ENCODE data around the gene B3GNT8. TPM values are rescaled to one million over a fixed set of nuclear protein-coding genes. Genes with fewer than 3 reads are reported as not detected.

Gene B3GNT8
- total and polyA plus RNA-seq, 2 of the 8 experiments (the other 6 are each of a cell fraction or from before 2014, with no cell fraction given), result 0.67 to 0.86 TPM

GRCh38 chr19:41476583-41476982 is 49.4 kb upstream of the B3GNT8 start:
- CTCF ChIA-PET (ENCODE audit: partially characterized antibody), result no interaction called here
- no peak overlapping the region for H2BK12ac ChIP-seq (ENCODE audit: low read depth, low read length)
- H2BK5ac ChIP-seq (ENCODE audit: low read depth, low read length), result no peak overlapping the region
- DNase-seq (ENCODE audit: low read depth in 1 of 2, low spot score in 2 of 2) (no peak), FAIRE-seq (no peak)
- no peaks in the 10 kb centered on the region for H3K23me2 ChIP-seq (ENCODE audit: low read depth, low read length)
- H2BK20ac ChIP-seq (ENCODE audit: low read length), result no peak overlapping the region
- H2AK5ac ChIP-seq (ENCODE audit: low read depth, low read length), result no peak overlapping the region
- H4K8ac ChIP-seq (ENCODE audit: extremely low read depth, insufficient read depth, low read length), result no peak overlapping the region
- H3K27ac ChIP-seq (ENCODE audit: low read depth, low read length), result no peak overlapping the region
- H3K9me3 ChIP-seq (ENCODE audit: insufficient read depth in 2 of 2, low read depth in 1 of 2, low read length in 1 of 2), result peaks cover 41 to 73% of the 10 kb centered on the region in 2 experiments
- H3K9ac ChIP-seq (replicated peaks in 1 of 4; ENCODE audit: extremely low read depth in 1 of 4, low read depth in 3 of 4, low read length in 3 of 4), result no peak overlapping the region
- H3K79me2 ChIP-seq (ENCODE audit: control insufficient read depth in 1 of 2, insufficient read depth in 2 of 2, low read length in 2 of 2), result no peaks in the 10 kb centered on the region
- no peak overlapping the region for H3K4me3 ChIP-seq (ENCODE audit: extremely low read depth in 1 of 4, insufficient read depth in 2 of 4, low read depth in 3 of 4, low read length in 4 of 4)
- no peak overlapping the region for H3K18ac ChIP-seq (ENCODE audit: extremely low read depth, low read length)
- no peaks in the 10 kb centered on the region for H3K79me1 ChIP-seq (ENCODE audit: low read depth, low read length)
- H3K14ac ChIP-seq (ENCODE audit: insufficient read length), result no peak overlapping the region
- no peak overlapping the region for H4K91ac ChIP-seq (replicated peaks; ENCODE audit: insufficient read length, low read length)
- no peak overlapping the region for H3K4ac ChIP-seq (replicated peaks; ENCODE audit: insufficient read length, low read depth, low read length)
- H4K5ac ChIP-seq (ENCODE audit: insufficient read length, low read depth, low read length), result no peak overlapping the region
- H3K27me3 ChIP-seq (replicated peaks in 1 of 4; ENCODE audit: control insufficient read depth in 3 of 4, extremely low read depth in 1 of 4, insufficient read depth in 3 of 4, low read length in 3 of 4), result no peaks in the 10 kb centered on the region
- H3K4me1 ChIP-seq (replicated peaks in 1 of 4; ENCODE audit: control insufficient read depth in 3 of 4, insufficient read depth in 4 of 4, low read length in 3 of 4), result no peaks in the 10 kb centered on the region
- no peaks in the 10 kb centered on the region for H4K20me1 ChIP-seq (replicated peaks in 1 of 2; ENCODE audit: control insufficient read depth in 1 of 2, insufficient read depth in 2 of 2, low read length in 2 of 2)
- no peak overlapping the region for H2AFZ ChIP-seq (ENCODE audit: low read length)
- H3K23ac ChIP-seq (ENCODE audit: insufficient read length), result no peak overlapping the region
- no peaks in the 10 kb centered on the region for H3K36me3 ChIP-seq (ENCODE audit: control insufficient read depth in 2 of 4, insufficient read depth in 4 of 4, low read length in 3 of 4)
- POLR2A ChIA-PET (ENCODE audit: partially characterized antibody), result no interaction called here
- no peak overlapping the region for H2BK15ac ChIP-seq (ENCODE audit: low read length)
- no peak overlapping the region for H3K4me2 ChIP-seq (ENCODE audit: insufficient read depth in 1 of 2, low read depth in 2 of 2, low read length in 2 of 2)
- H2BK120ac ChIP-seq (replicated peaks; ENCODE audit: low read depth, low read length), result no peak overlapping the region
- H3K56ac ChIP-seq (replicated peaks; ENCODE audit: insufficient read length, low read depth, low read length), result no peak overlapping the region
- TF ChIP-seq, protein P1, sequence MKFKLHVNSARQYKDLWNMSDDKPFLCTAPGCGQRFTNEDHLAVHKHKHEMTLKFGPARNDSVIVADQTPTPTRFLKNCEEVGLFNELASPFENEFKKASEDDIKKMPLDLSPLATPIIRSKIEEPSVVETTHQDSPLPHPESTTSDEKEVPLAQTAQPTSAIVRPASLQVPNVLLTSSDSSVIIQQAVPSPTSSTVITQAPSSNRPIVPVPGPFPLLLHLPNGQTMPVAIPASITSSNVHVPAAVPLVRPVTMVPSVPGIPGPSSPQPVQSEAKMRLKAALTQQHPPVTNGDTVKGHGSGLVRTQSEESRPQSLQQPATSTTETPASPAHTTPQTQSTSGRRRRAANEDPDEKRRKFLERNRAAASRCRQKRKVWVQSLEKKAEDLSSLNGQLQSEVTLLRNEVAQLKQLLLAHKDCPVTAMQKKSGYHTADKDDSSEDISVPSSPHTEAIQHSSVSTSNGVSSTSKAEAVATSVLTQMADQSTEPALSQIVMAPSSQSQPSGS (IDR thresholded peaks at IDR 0.05; ENCODE audit: low read length), result no peak
- TF ChIP-seq TBP (IDR thresholded peaks at IDR 0.05; ENCODE audit: low read depth, low read length) (no peak), CREB1 (IDR thresholded peaks at IDR 0.05) (no peak), ATF3 (IDR thresholded peaks at IDR 0.05; ENCODE audit: insufficient read depth, low read depth, low read length) (no peak), SAP30 (IDR thresholded peaks at IDR 0.05; ENCODE audit: insufficient read depth, insufficient replicate concordance, low read length) (no peak), SP2 (IDR thresholded peaks at IDR 0.05; ENCODE audit: low read length) (no peak), JUND (IDR thresholded peaks at IDR 0.05; ENCODE audit: low read length) (no peak), NANOG (IDR thresholded peaks at IDR 0.05; ENCODE audit: insufficient read depth, low read depth, low read length, poor library complexity, severe bottlenecking) (no peak), CHD2 (IDR thresholded peaks at IDR 0.05; ENCODE audit: low read length) (no peak), POLR2A (IDR thresholded peaks at IDR 0.05; ENCODE audit: control extremely low read depth in 1 of 2, low read depth in 2 of 2, low read length in 2 of 2) (no peak), TAF1 (IDR thresholded peaks at IDR 0.05; ENCODE audit: low read depth, low read length) (no peak), GTF2F1 (IDR thresholded peaks at IDR 0.05; ENCODE audit: borderline replicate concordance, low read depth, low read length) (no peak), NRF1 (IDR thresholded peaks at IDR 0.05; ENCODE audit: low read depth, low read length) (no peak), EP300 (IDR thresholded peaks at IDR 0.05; ENCODE audit: borderline replicate concordance in 1 of 2, low read depth in 2 of 2, low read length in 2 of 2) (no peak), SP4 (IDR thresholded peaks at IDR 0.05; ENCODE audit: low read length) (no peak)

All from H1 (cell line).